T-helper 22 cell (primary cell): ENCODE data around the gene WNT3A.

Experiments used
- DNase-seq: peaks from one replicate; pipeline ENCODE4 v3.0.0-alpha.2; 2020; ENCODE audit warnings: low read depth

WNT3A gene

GRCh38 chr1:228084325-228084724, 77.5 kb downstream of the WNT3A start:
- DNase-seq, result no peak

GRCh38 chr1:228084797-228085196, 78.0 kb downstream of the WNT3A start:
- DNase-seq, result no peak

- DNase-seq, result no peak
These were observed 78.6 kb downstream of the WNT3A start for GRCh38 chr1:228085287-228085951.

- no peak for DNase-seq
These were observed 81.0 kb downstream of the WNT3A start for GRCh38 chr1:228087771-228088251.

- no peak for DNase-seq
These were observed 82.0 kb downstream of the WNT3A start for GRCh38 chr1:228088586-228089498.

- no peak for DNase-seq
These were observed 83.0 kb downstream of the WNT3A start for GRCh38 chr1:228089519-228090380.

GRCh38 chr1:228090613-228091081, 83.8 kb downstream of the WNT3A start:
- no peak for DNase-seq

GRCh38 chr1:228091084-228091483, 84.3 kb downstream of the WNT3A start:
- no peak for DNase-seq

- no peak for DNase-seq
These were observed 85.7 kb downstream of the WNT3A start for GRCh38 chr1:228092342-228093049.

- no peak for DNase-seq
These were observed 86.5 kb downstream of the WNT3A start for GRCh38 chr1:228093050-228093906.

GRCh38 chr1:228094432-228095016, 87.7 kb downstream of the WNT3A start:
- DNase-seq, result no peak

GRCh38 chr1:228095161-228095560, 88.4 kb downstream of the WNT3A start:
- DNase-seq, result no peak

- DNase-seq, result no peak
These were observed 89.1 kb downstream of the WNT3A start for GRCh38 chr1:228095938-228096337.

GRCh38 chr1:228096416-228097332, 89.9 kb downstream of the WNT3A start:
- DNase-seq, result no peak

- no peak for DNase-seq
These were observed 90.7 kb downstream of the WNT3A start for GRCh38 chr1:228097333-228098081.

- no peak for DNase-seq
These were observed 91.6 kb downstream of the WNT3A start for GRCh38 chr1:228098323-228098931.

GRCh38 chr1:228099331-228099732, 92.5 kb downstream of the WNT3A start:
- DNase-seq, result no peak
